ENCODE results near the gene TFF1.

GRCh38 chr21:42357307-42357706, 9.0 kb downstream of the TFF1 start:
- TF ChIP-seq EZH2 (IDR thresholded peaks at IDR 0.05; ENCODE audit: low read length, unreplicated experiment) (no peak), CTCF (conservative IDR thresholded peaks at IDR 0.05; ENCODE audit: low read depth, low read length) (no peak)

Data from PC-3 (cell line).